ENCODE results near the gene PACS1.

Gene PACS1

GRCh38 chr11:66290330-66290621 is 220.2 kb downstream of the PACS1 start:
- peaks cover 34% of the 10 kb centered on the region for H3K27me3 Mint-ChIP-seq (ENCODE audit: low read depth)
- no peak for DNase-seq (ENCODE audit: low spot score)
- H3K4me1 Mint-ChIP-seq (ENCODE audit: low read depth) = peaks cover 16% of the 10 kb centered on the region
- H3K4me3 Mint-ChIP-seq = peak overlapping the region; percentile 87
- H3K9me3 Mint-ChIP-seq = no peaks in the 10 kb centered on the region
- H3K27ac Mint-ChIP-seq = no peak overlapping the region
- H3K36me3 Mint-ChIP-seq (ENCODE audit: low read depth) = peaks cover 3% of the 10 kb centered on the region

GRCh38 chr11:66291303-66291705 is 221.2 kb downstream of the PACS1 start:
- DNase-seq (ENCODE audit: low spot score) = no peak
- Mint-ChIP-seq H3K27ac (no peak overlapping the region), H3K4me3 (no peak overlapping the region), H3K4me1 (ENCODE audit: low read depth) (peaks cover 16% of the 10 kb centered on the region), H3K27me3 (ENCODE audit: low read depth) (peaks cover 36% of the 10 kb centered on the region), H3K36me3 (ENCODE audit: low read depth) (peaks cover 3% of the 10 kb centered on the region), H3K9me3 (no peaks in the 10 kb centered on the region)

GRCh38 chr11:66291706-66292542 is 221.9 kb downstream of the PACS1 start, which contains the start of gene TMEM151A:
Gene TMEM151A (plus strand): TSS chr11:66291894. CDS start chr11:66292014, 120 bp downstream.
- Mint-ChIP-seq H3K4me1 (ENCODE audit: low read depth) (peaks cover 16% of the 10 kb centered on the region), H3K27ac (no peak within 1 kb of the TSS), H3K27me3 (ENCODE audit: low read depth) (peaks cover 37% of the 10 kb centered on the region), H3K9me3 (no peaks in the 10 kb centered on the region), H3K36me3 (ENCODE audit: low read depth) (peaks cover 3% of the 10 kb centered on the region), H3K4me3 (peak within 1 kb of the TSS; percentile 87)
- no peak for DNase-seq (ENCODE audit: low spot score)

GRCh38 chr11:66292543-66293332 is 222.7 kb downstream of the PACS1 start:
- Mint-ChIP-seq H3K9me3 (no peaks in the 10 kb centered on the region), H3K27ac (no peak overlapping the region)

GRCh38 chr11:66293352-66293751 is 223.3 kb downstream of the PACS1 start:
- no peak for DNase-seq (ENCODE audit: low spot score)
- Mint-ChIP-seq H3K36me3 (ENCODE audit: low read depth) (peaks cover 3% of the 10 kb centered on the region), H3K27me3 (ENCODE audit: low read depth) (peaks cover 37% of the 10 kb centered on the region), H3K4me1 (ENCODE audit: low read depth) (peaks cover 13% of the 10 kb centered on the region), H3K27ac (no peak overlapping the region), H3K4me3 (peak overlapping the region; percentile 15), H3K9me3 (no peaks in the 10 kb centered on the region)

More at GRCh38 chr11:66292543-66293332, 222.7 kb downstream of the PACS1 start:
- Mint-ChIP-seq H3K4me3 (peak overlapping the region; percentile 37), H3K27me3 (ENCODE audit: low read depth) (peaks cover 37% of the 10 kb centered on the region), H3K4me1 (ENCODE audit: low read depth) (peaks cover 13% of the 10 kb centered on the region), H3K36me3 (ENCODE audit: low read depth) (peaks cover 3% of the 10 kb centered on the region)
- no peak for DNase-seq (ENCODE audit: low spot score)

- no peak for DNase-seq (ENCODE audit: low spot score)
- Mint-ChIP-seq H3K4me1 (ENCODE audit: low read depth) (peaks cover 13% of the 10 kb centered on the region), H3K27me3 (ENCODE audit: low read depth) (peaks cover 37% of the 10 kb centered on the region), H3K27ac (no peak overlapping the region), H3K4me3 (no peak overlapping the region), H3K9me3 (no peaks in the 10 kb centered on the region), H3K36me3 (ENCODE audit: low read depth) (peaks cover 2% of the 10 kb centered on the region)
These were observed 223.9 kb downstream of the PACS1 start for GRCh38 chr11:66293777-66294625.
